ENCODE measurements around the gene HMGCR. TPM values are rescaled to one million over a fixed set of nuclear protein-coding genes. Genes with fewer than 3 reads are reported as not detected.
"Not testable (repeated sequence)": the region's sequence is repeated elsewhere in the genome, so short reads cannot be mapped to it uniquely, and the experiment has no call there.

HMGCR gene
- 39.0 TPM for total RNA-seq
- polyA plus RNA-seq (ENCODE audit: insufficient read depth, low read depth, low replicate concordance) = 16.4 TPM
- long read RNA-seq, donor 1, full-length matches to known transcripts = 6 of 26 reads
- long read RNA-seq, donor 1, partial matches to known transcripts = 20 of 26 reads
- long read RNA-seq, donor 1, other reads (novel, unspliced or antisense) = 0 of 26 reads
- long read RNA-seq, donor 2, full-length matches to known transcripts = 14 of 14 reads
- long read RNA-seq, donor 2, partial matches to known transcripts = 0 of 14 reads
- long read RNA-seq, donor 2, other reads (novel, unspliced or antisense) = 0 of 14 reads
- long read RNA-seq, donor 3, full-length matches to known transcripts = 24 of 32 reads
- long read RNA-seq, donor 3, partial matches to known transcripts = 8 of 32 reads
- long read RNA-seq, donor 3, other reads (novel, unspliced or antisense) = 0 of 32 reads
- long read RNA-seq, donor 4, full-length matches to known transcripts = 18 of 44 reads
- long read RNA-seq, donor 4, partial matches to known transcripts = 20 of 44 reads
- long read RNA-seq, donor 4, other reads (novel, unspliced or antisense) = 6 of 44 reads
- long read RNA-seq, donor 5, full-length matches to known transcripts = 1 of 1 reads
- long read RNA-seq, donor 5, partial matches to known transcripts = 0 of 1 reads
- long read RNA-seq, donor 5, other reads (novel, unspliced or antisense) = 0 of 1 reads
- long read RNA-seq, donor 6, full-length matches to known transcripts = 18 of 56 reads
- long read RNA-seq, donor 6, partial matches to known transcripts = 38 of 56 reads
- long read RNA-seq, donor 6, other reads (novel, unspliced or antisense) = 0 of 56 reads
- long read RNA-seq, donor 7, full-length matches to known transcripts = 7 of 15 reads
- long read RNA-seq, donor 7, partial matches to known transcripts = 5 of 15 reads
- long read RNA-seq, donor 7, other reads (novel, unspliced or antisense) = 3 of 15 reads
- long read RNA-seq, donor 8, full-length matches to known transcripts = 5 of 38 reads
- long read RNA-seq, donor 8, partial matches to known transcripts = 33 of 38 reads
- long read RNA-seq, donor 8, other reads (novel, unspliced or antisense) = 0 of 38 reads
- long read RNA-seq, donor 9, transcript HMGCR-211 (2 exons, 465 nt) = major isoform, 6 of 6 reads
- long read RNA-seq, donor 9, partial matches to known transcripts = 0 of 6 reads
- long read RNA-seq, donor 9, other reads (novel, unspliced or antisense) = 0 of 6 reads
- long read RNA-seq, donor 10, full-length matches to known transcripts = 6 of 6 reads
- long read RNA-seq, donor 10, partial matches to known transcripts = 0 of 6 reads
- long read RNA-seq, donor 10, other reads (novel, unspliced or antisense) = 0 of 6 reads

DNA sequence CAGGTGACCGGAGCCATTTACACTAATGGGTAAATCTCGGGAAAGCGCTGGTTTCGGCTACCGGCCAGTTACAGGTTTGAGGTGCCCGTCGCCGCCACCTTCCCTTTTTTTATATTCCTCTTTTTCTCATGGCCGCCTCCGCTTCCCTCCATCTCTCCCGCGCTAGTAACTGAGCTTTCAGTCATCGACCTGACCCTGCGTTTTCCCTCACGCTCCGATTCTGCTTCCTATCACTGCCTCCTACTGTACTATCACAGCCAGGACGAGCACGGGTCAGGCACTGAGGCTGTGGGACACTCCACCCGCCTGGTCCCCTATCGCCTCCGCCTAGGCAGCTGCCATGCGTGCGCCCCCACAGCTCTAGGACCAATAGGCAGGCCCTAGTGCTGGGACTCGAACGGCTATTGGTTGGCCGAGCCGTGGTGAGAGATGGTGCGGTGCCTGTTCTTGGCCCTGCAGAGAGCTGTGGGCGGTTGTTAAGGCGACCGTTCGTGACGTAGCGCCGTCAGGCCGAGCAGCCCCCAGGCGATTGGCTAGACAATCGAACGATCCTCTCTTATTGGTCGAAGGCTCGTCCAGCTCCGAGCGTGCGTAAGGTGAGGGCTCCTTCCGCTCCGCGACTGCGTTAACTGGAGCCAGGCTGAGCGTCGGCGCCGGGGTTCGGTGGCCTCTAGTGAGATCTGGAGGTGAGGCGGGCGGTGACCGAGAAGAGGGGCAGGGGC is at the start of gene HMGCR:
HMGCR (plus strand) TSS at position 606 of the 722 bp plus-strand sequence. CDS start 5,386 bp downstream, outside the sequence.
- Histone ChIP-seq H3K9me3 (ENCODE audit: control insufficient read depth in 2 of 3, insufficient read depth in 1 of 3, low read length in 3 of 3) (no peaks in the 10 kb centered on the region), H3K4me1 (ENCODE audit: control insufficient read depth in 2 of 3, insufficient read depth in 2 of 3, low read depth in 1 of 3, low read length in 3 of 3) (peaks cover 0 to 6% (median 3%) of the 10 kb centered on the region in 3 donors), H3K9ac (ENCODE audit: low read length in 3 of 3) (peak within 1 kb of the TSS; percentile 91 to 93 (median 92)), H3K4me3 (ENCODE audit: low read length in 3 of 3) (peak within 1 kb of the TSS; percentile 90 to 97 (median 91)), H3K27me3 (ENCODE audit: control insufficient read depth, insufficient read depth, low read length) (no peaks in the 10 kb centered on the region), H3K36me3 (ENCODE audit: control insufficient read depth in 2 of 3, insufficient read depth in 3 of 3, low read length in 3 of 3) (no peaks in the 10 kb centered on the region), H3K27ac (ENCODE audit: low read depth in 2 of 2, low read length in 2 of 2) (peak within 1 kb of the TSS; percentile 88 to 90)
- intact Hi-C loops (cut with DNase I) = no loop called here
- FAIRE-seq (peak; percentile 98), DNase-seq (peak; percentile 99 to 100 (median 100))
- TF ChIP-seq, protein P1, sequence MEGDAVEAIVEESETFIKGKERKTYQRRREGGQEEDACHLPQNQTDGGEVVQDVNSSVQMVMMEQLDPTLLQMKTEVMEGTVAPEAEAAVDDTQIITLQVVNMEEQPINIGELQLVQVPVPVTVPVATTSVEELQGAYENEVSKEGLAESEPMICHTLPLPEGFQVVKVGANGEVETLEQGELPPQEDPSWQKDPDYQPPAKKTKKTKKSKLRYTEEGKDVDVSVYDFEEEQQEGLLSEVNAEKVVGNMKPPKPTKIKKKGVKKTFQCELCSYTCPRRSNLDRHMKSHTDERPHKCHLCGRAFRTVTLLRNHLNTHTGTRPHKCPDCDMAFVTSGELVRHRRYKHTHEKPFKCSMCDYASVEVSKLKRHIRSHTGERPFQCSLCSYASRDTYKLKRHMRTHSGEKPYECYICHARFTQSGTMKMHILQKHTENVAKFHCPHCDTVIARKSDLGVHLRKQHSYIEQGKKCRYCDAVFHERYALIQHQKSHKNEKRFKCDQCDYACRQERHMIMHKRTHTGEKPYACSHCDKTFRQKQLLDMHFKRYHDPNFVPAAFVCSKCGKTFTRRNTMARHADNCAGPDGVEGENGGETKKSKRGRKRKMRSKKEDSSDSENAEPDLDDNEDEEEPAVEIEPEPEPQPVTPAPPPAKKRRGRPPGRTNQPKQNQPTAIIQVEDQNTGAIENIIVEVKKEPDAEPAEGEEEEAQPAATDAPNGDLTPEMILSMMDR (IDR thresholded peaks at IDR 0.05; ENCODE audit: borderline replicate concordance, extremely low read depth, insufficient read depth) = peak; percentile 3

DNA sequence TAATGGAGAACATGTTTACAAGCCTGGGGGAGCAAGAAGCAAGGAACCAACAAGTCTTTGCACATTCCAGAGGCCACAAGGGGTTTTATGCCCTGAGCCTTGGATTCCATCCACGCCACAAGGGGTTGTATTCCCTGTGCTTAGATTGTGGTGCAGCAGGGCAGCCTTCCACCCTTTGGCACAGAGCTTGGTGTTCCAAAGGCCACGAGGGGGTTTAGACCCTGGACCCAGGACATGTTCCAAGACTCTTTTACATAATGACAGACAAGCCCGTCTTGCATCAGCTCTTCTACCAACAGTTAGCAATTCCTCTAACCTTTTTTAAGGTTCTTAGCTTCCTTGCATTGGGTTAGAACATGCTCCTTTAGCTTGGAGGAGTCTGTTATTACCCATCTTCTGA is 45.2 kb upstream of the HMGCR start:
- DNase-seq; H3K4me1 ChIP-seq (ENCODE audit: control insufficient read depth in 2 of 3, insufficient read depth in 2 of 3, low read depth in 1 of 3, low read length in 3 of 3); H3K9me3 ChIP-seq (ENCODE audit: control insufficient read depth in 2 of 3, insufficient read depth in 1 of 3, low read length in 3 of 3); intact Hi-C loops (cut with DNase I); H3K36me3 ChIP-seq (ENCODE audit: control insufficient read depth in 2 of 3, insufficient read depth in 3 of 3, low read length in 3 of 3); FAIRE-seq; H3K27me3 ChIP-seq (ENCODE audit: control insufficient read depth, insufficient read depth, low read length); H3K9ac ChIP-seq (ENCODE audit: low read length in 3 of 3); H3K4me3 ChIP-seq (ENCODE audit: low read length in 3 of 3): not testable (repeated sequence)
- peak overlapping the region in 1 of 2 donors; percentile 9 for H3K27ac ChIP-seq (ENCODE audit: low read depth in 2 of 2, low read length in 2 of 2)

DNA sequence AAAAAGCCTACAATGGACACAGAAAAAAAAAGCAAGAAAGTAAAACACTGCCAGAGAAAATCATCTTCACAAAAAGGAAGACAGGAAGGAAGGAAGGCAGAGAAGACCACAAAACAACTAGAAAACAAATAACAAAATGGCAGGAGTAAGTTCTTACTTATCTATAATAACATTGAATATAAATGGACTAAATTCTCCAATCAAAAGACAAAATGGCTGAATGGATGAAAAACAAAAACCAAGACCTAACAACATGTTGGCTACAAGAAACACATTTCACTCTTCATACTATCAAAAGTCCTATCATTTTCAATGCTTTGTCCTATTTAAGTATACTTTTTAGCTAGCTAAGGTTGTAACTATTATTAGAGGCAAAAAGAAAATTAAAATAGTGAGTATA is 36.9 kb upstream of the HMGCR start:
- no peak overlapping the region for H3K4me3 ChIP-seq (ENCODE audit: low read length in 3 of 3)
- no peaks in the 10 kb centered on the region for H3K27me3 ChIP-seq (ENCODE audit: control insufficient read depth, insufficient read depth, low read length)
- no peak overlapping the region for H3K27ac ChIP-seq (ENCODE audit: low read depth in 2 of 2, low read length in 2 of 2)
- no peaks in the 10 kb centered on the region for H3K36me3 ChIP-seq (ENCODE audit: control insufficient read depth in 2 of 3, insufficient read depth in 3 of 3, low read length in 3 of 3)
- no peaks in the 10 kb centered on the region for H3K9me3 ChIP-seq (ENCODE audit: control insufficient read depth in 2 of 3, insufficient read depth in 1 of 3, low read length in 3 of 3)
- TF ChIP-seq, protein P1 (IDR thresholded peaks at IDR 0.05; ENCODE audit: borderline replicate concordance, extremely low read depth, insufficient read depth) = no peak
- no peak overlapping the region for H3K9ac ChIP-seq (ENCODE audit: low read length in 3 of 3)
- intact Hi-C loops (cut with DNase I) = no loop called here
- DNase-seq (no peak), FAIRE-seq (no peak)
- H3K4me1 ChIP-seq (ENCODE audit: control insufficient read depth in 2 of 3, insufficient read depth in 2 of 3, low read depth in 1 of 3, low read length in 3 of 3) = no peaks in the 10 kb centered on the region
